ENCODE results near the gene COMMD3.

Gene COMMD3

GRCh38 chr10:22369434-22370072 lies 53.4 kb downstream of the COMMD3 start:
- TF ChIP-seq CTCF (conservative IDR thresholded peaks at IDR 0.05; ENCODE audit: low read length), result no peak
- no peak for TF ChIP-seq EZH2phosphoT487 (IDR thresholded peaks at IDR 0.05; ENCODE audit: borderline replicate concordance)
- H3K4me3 ChIP-seq (ENCODE audit: low read length, poor library complexity, severe bottlenecking), result no peak overlapping the region
- H3K36me3 ChIP-seq (ENCODE audit: insufficient read depth, low read length), result no peaks in the 10 kb centered on the region
- H3K9me3 ChIP-seq (ENCODE audit: insufficient read depth, low read depth, low read length), result no peaks in the 10 kb centered on the region
- no peaks in the 10 kb centered on the region for H4K20me1 ChIP-seq (ENCODE audit: insufficient read depth, low read length, poor library complexity, severe bottlenecking)
- H3K79me2 ChIP-seq (ENCODE audit: insufficient read depth, low read length), result no peaks in the 10 kb centered on the region
- H3K9me2 ChIP-seq (replicated peaks; ENCODE audit: low read depth, low read length), result no peaks in the 10 kb centered on the region
- no peak overlapping the region for H3K9ac ChIP-seq (ENCODE audit: low read depth, low read length, poor library complexity, severe bottlenecking)
- H3K4me2 ChIP-seq (ENCODE audit: low read depth, low read length, poor library complexity, severe bottlenecking), result no peak overlapping the region
- no peaks in the 10 kb centered on the region for H3K27me3 ChIP-seq (ENCODE audit: insufficient read depth, low read length, poor library complexity, severe bottlenecking)
- H2AFZ ChIP-seq (ENCODE audit: low read length), result peak overlapping the region; percentile 59; the same call in 1 of the 2 replicates
- H3F3A ChIP-seq (ENCODE audit: low read depth), result no peaks in the 10 kb centered on the region
- H3K4me1 ChIP-seq (ENCODE audit: insufficient read depth, low read length, poor library complexity, severe bottlenecking), result peaks cover 48% of the 10 kb centered on the region

Data from Loucy (cell line).